ENCODE data around the gene ACHE. TPM values are rescaled to one million over a fixed set of nuclear protein-coding genes. Genes with fewer than 3 reads are reported as not detected.
A peak's percentile ranks its signal among the peaks of the same experiment; 100 is the strongest.

Gene ACHE
- total and polyA plus RNA-seq, 2 of the 13 experiments (the other 11 are each of a cell fraction or from before 2014, with no cell fraction given) = 0.18 to 0.40 TPM

GRCh38 chr7:100875356-100875751 is 20.3 kb downstream of the ACHE start (continued):
- no peak for TF ChIP-seq PHB2 (IDR thresholded peaks at IDR 0.05; ENCODE audit: partially characterized antibody)
- TF ChIP-seq ZNF616 (CRISPR knock-in tag; IDR thresholded peaks at IDR 0.05; ENCODE audit: low read depth) = 0 out of 2 replicates have a peak, but pooled peaks have one; percentile 1
- no peak for TF ChIP-seq ZNF772 (CRISPR knock-in tag; IDR thresholded peaks at IDR 0.05)
- TF ChIP-seq ASH2L (IDR thresholded peaks at IDR 0.05; ENCODE audit: insufficient read length, low read depth, low read length) = peak; percentile 73
- TF ChIP-seq GZF1 (CRISPR knock-in tag; IDR thresholded peaks at IDR 0.05) = 0 out of 2 replicates have a peak, but pooled peaks have one; percentile 2
- peak; percentile 16; the same call in 1 of the 2 replicates for TF ChIP-seq GFI1 (CRISPR knock-in tag; IDR thresholded peaks at IDR 0.05; ENCODE audit: borderline replicate concordance)
- no peak for TF ChIP-seq CBX5 (CRISPR knock-in tag; IDR thresholded peaks at IDR 0.05; ENCODE audit: borderline replicate concordance)
- 0 out of 2 replicates have a peak, but pooled peaks have one; percentile 25 for TF ChIP-seq NCOR1 (IDR thresholded peaks at IDR 0.05; ENCODE audit: borderline replicate concordance, low read length)
- TF ChIP-seq ZFX (CRISPR knock-in tag; IDR thresholded peaks at IDR 0.05; ENCODE audit: low read depth) = no peak
- no peak for TF ChIP-seq AKNA (CRISPR knock-in tag; IDR thresholded peaks at IDR 0.05; ENCODE audit: borderline replicate concordance)
- TF ChIP-seq ZNF558 (CRISPR knock-in tag; IDR thresholded peaks at IDR 0.05; ENCODE audit: borderline replicate concordance) = peak; percentile 26; the same call in 1 of the 2 replicates
- no peak for TF ChIP-seq ZNF282 (IDR thresholded peaks at IDR 0.05; ENCODE audit: partially characterized antibody)
- no peak for TF ChIP-seq SP4 (CRISPR knock-in tag; IDR thresholded peaks at IDR 0.05)
- no peak for TF ChIP-seq ZNF496 (CRISPR knock-in tag; IDR thresholded peaks at IDR 0.05; ENCODE audit: insufficient replicate concordance)
- TF ChIP-seq SUZ12 (IDR thresholded peaks at IDR 0.05; ENCODE audit: low read depth, low read length) = no peak
- no peak for TF ChIP-seq ZNF512 (CRISPR knock-in tag; IDR thresholded peaks at IDR 0.05)
- 0 out of 2 replicates have a peak, but pooled peaks have one; percentile 6 for TF ChIP-seq ZNF678 (CRISPR knock-in tag; IDR thresholded peaks at IDR 0.05)
- 0 out of 2 replicates have a peak, but pooled peaks have one; percentile 49 for TF ChIP-seq NAIF1 (CRISPR knock-in tag; IDR thresholded peaks at IDR 0.05; ENCODE audit: borderline replicate concordance)
- no peak for TF ChIP-seq IRF1 (CRISPR knock-in tag; IDR thresholded peaks at IDR 0.05; ENCODE audit: low read depth)
- TF ChIP-seq ZBTB21 (CRISPR knock-in tag; IDR thresholded peaks at IDR 0.05) = no peak
- TF ChIP-seq ZNF879 (CRISPR knock-in tag; IDR thresholded peaks at IDR 0.05) = 0 out of 2 replicates have a peak, but pooled peaks have one; percentile 14
- no peak for TF ChIP-seq NR2F1 (CRISPR knock-in tag; IDR thresholded peaks at IDR 0.05)
- TF ChIP-seq BCL6 (CRISPR knock-in tag; IDR thresholded peaks at IDR 0.05) = no peak
- TF ChIP-seq MTA3 (CRISPR knock-in tag; IDR thresholded peaks at IDR 0.05) = 0 out of 2 replicates have a peak, but pooled peaks have one; percentile 42
- 0 out of 2 replicates have a peak, but pooled peaks have one; percentile 15 for TF ChIP-seq RARA (CRISPR knock-in tag; IDR thresholded peaks at IDR 0.05)

Data from HepG2 (cell line).